GM12878 (cell line): ENCODE measurements around the gene GGACT. TPM values are rescaled to one million over a fixed set of nuclear protein-coding genes. Genes with fewer than 3 reads are reported as not detected.

ENCODE experiments used
- ATAC-seq: fragments of 200-7000 bp; cut with Tn5 transposase; 3 replicates; pipeline ENCODE4 v1.9.1; 2020; ENCODE audit warnings: mild to moderate bottlenecking, moderate library complexity
- BruUV-seq: library from RNA; stranded (reverse); fragments of 400-500 nt; replicated peaks from 2 replicates; lab custom pipeline; 2021; lab: Mats Ljungman, UMichigan
- CTCF ChIA-PET: fragments of 300-600 bp; sonication (Branson Sonifier 250); formaldehyde crosslinking; extraction: SDS; loops from one replicate; lab custom pipeline; 2021; ENCODE audit warnings: inconsistent platforms; lab: Yijun Ruan, JAX
- POLR2A ChIA-PET: fragments of 350-600 bp; formaldehyde crosslinking; extraction: SDS; loops from one replicate; lab custom pipeline; 2021; ENCODE audit warnings: inconsistent platforms; lab: Charles Lee
- RAD21 ChIA-PET: fragments of 300-600 bp; sonication (Branson Sonifier 250); formaldehyde crosslinking; loops from one replicate; lab custom pipeline; 2023; ENCODE audit warnings: antibody characterized with exemption; ENCODE audit not compliant: unreplicated experiment; lab: Charles Lee
- SMC1A ChIA-PET: fragments of 300-600 bp; sonication (Branson Sonifier 250); formaldehyde crosslinking; loops from one replicate; lab custom pipeline; 2023; ENCODE audit not compliant: unreplicated experiment, uncharacterized antibody; lab: Charles Lee
- DNase-seq: peaks from one replicate; pipeline ENCODE4 v3.0.0-alpha.2; 2011; ENCODE audit warnings: low read depth, low spot score
- FAIRE-seq: peaks from 3 replicates; lab custom pipeline; 2011; peaks lifted over from hg19 to GRCh38; lab: Jason Lieb, UNC
- H2AFZ ChIP-seq: 2 replicates; pipeline ENCODE4 v1.6.0; 2011; ENCODE audit warnings: low read depth, low read length, control low read depth; ENCODE audit not compliant: control insufficient read depth
- H3K27ac ChIP-seq: 2 replicates; pipeline ENCODE4 v1.5.1; 2011; ENCODE audit warnings: control low read depth; ENCODE audit not compliant: control insufficient read depth, insufficient read depth
- H3K27me3 ChIP-seq, 2 experiments: replicated peaks in 1 of 2; 2 replicates each; pipeline versions ENCODE4 v1.6.0 to v1.6.1; 2011; ENCODE audit warnings: low read length in 1 of 2; ENCODE audit not compliant: control insufficient read depth in 2 of 2, insufficient read depth in 2 of 2
- H3K36me3 ChIP-seq, 2 experiments: 2 replicates each; pipeline ENCODE4 v1.5.1; 2011; ENCODE audit warnings: low read length in 1 of 2; ENCODE audit not compliant: control insufficient read depth in 2 of 2, insufficient read depth in 2 of 2
- H3K4me1 ChIP-seq: 2 replicates; pipeline ENCODE4 v1.6.1; 2011; ENCODE audit warnings: mild to moderate bottlenecking, low read length, moderate library complexity, mixed read lengths; ENCODE audit not compliant: control insufficient read depth, insufficient read depth
- H3K4me2 ChIP-seq: 2 replicates; pipeline ENCODE4 v1.6.0; 2011; ENCODE audit warnings: control low read depth; ENCODE audit not compliant: control insufficient read depth, insufficient read depth
- H3K4me3 ChIP-seq: fragments of 200-600 bp; sonication (generic); 2 replicates; pipeline ENCODE4 v1.5.1; 2016
- H3K79me2 ChIP-seq: 2 replicates; pipeline ENCODE4 v1.6.0; 2011; ENCODE audit warnings: low read length; ENCODE audit not compliant: control insufficient read depth, insufficient read depth
- H3K9ac ChIP-seq: 2 replicates; pipeline ENCODE4 v1.8.0; 2011; ENCODE audit warnings: low read length, control low read depth, mixed read lengths; ENCODE audit not compliant: control insufficient read depth, insufficient read depth
- H3K9me3 ChIP-seq: replicated peaks from 3 replicates; pipeline ENCODE4 v1.5.1; 2011; ENCODE audit warnings: mild to moderate bottlenecking, low read length; ENCODE audit not compliant: control insufficient read depth, insufficient read depth
- H4K20me1 ChIP-seq: 2 replicates; pipeline ENCODE4 v1.6.0; 2011; ENCODE audit not compliant: control insufficient read depth, insufficient read depth
- BHLHE40 ChIP-seq, 2 experiments: fragments of 450-650 bp in 1 of 2; IDR thresholded peaks; 2 replicates each; pipeline ENCODE4 v1.6.1; 2011 to 2017; ENCODE audit warnings: low read depth in 2 of 2, borderline replicate concordance in 1 of 2, improper control_type of control experiment in 1 of 2, low read length in 1 of 2, mild to moderate bottlenecking in 1 of 2
- CBFB ChIP-seq: IDR thresholded peaks from 2 replicates; pipeline ENCODE4 v1.6.1; 2016; ENCODE audit warnings: antibody characterized with exemption, low read depth
- CHD1 ChIP-seq: IDR thresholded peaks from 2 replicates; pipeline ENCODE4 v1.6.1; 2012; ENCODE audit warnings: low read depth, low read length, improper control_type of control experiment
- DPF2 ChIP-seq: fragments of 450-650 bp; IDR thresholded peaks from 2 replicates; pipeline ENCODE4 v1.6.1; 2017; ENCODE audit warnings: mild to moderate bottlenecking
- IKZF1 ChIP-seq: fragments of 450-650 bp; conservative IDR thresholded peaks from 2 replicates; pipeline ENCODE4 v1.6.1; 2017; ENCODE audit warnings: antibody characterized with exemption, mild to moderate bottlenecking
- RUNX3 ChIP-seq: IDR thresholded peaks from 2 replicates; pipeline ENCODE4 v1.6.1; 2012; ENCODE audit warnings: low read length, inconsistent platforms
- WGBS: methylation state at CpG from one replicate; pipeline ENCODE4 v1.1.6; 2016; ENCODE audit warnings: low lambda C conversion rate; ENCODE audit not compliant: insufficient replicate concordance, insufficient coverage; ENCODE audit errors: missing lambda C conversion rate; 5-methylcytosine and 5-hydroxymethylcytosine counted together
- in situ Hi-C: fragments of 300-500 bp; cut with MboI; formaldehyde crosslinking; loops from 9 replicates; pipeline ENCODE4 v1.14.3; 2018; ENCODE audit warnings: mixed read lengths
- intact Hi-C: fragments of 100-400 bp; cut with micrococcal nuclease; formaldehyde crosslinking; loops from one replicate; pipeline ENCODE4 v1.14.2; 2022; ENCODE audit not compliant: unreplicated experiment
- polyA plus RNA-seq, 11 experiments: library from polyadenylated mRNA; depleted of rRNA in 4 of 11; unstranded in 6 of 11; stranded (reverse) in 5 of 11; fragments of >200 nt; fragmentation: Nextera tagmentation in 4 of 11; fragmentation: Illumina TruSeq in 1 of 11; extraction: Ambion mirVana in 4 of 11; extraction: Trizol in 1 of 11; gene quantifications; 1 replicate in 1 of 11; 2 replicates in 10 of 11; pipeline versions ENCODE4 v1.2.1 to v1.2.3, GENCODE V29; 2011 to 2016; ENCODE audit warnings: inconsistent platforms in 2 of 11, missing spikeins in 2 of 11, low read depth in 1 of 11
- total RNA-seq, 4 experiments: library from RNA; depleted of rRNA in 3 of 4; stranded (reverse); fragments of >200 nt in 3 of 4; fragmentation: Illumina TruSeq in 1 of 4; extraction: Trizol in 1 of 4; gene quantifications; 2 replicates each; pipeline versions ENCODE4 v1.2.1 to v1.2.3, GENCODE V29; 2013 to 2021

GGACT gene
- total and polyA plus RNA-seq, 10 of the 15 experiments (the other 5 are each of a cell fraction or from before 2014, with no cell fraction given): 0.61 to 8.8 (median 4.2) TPM

DNA sequence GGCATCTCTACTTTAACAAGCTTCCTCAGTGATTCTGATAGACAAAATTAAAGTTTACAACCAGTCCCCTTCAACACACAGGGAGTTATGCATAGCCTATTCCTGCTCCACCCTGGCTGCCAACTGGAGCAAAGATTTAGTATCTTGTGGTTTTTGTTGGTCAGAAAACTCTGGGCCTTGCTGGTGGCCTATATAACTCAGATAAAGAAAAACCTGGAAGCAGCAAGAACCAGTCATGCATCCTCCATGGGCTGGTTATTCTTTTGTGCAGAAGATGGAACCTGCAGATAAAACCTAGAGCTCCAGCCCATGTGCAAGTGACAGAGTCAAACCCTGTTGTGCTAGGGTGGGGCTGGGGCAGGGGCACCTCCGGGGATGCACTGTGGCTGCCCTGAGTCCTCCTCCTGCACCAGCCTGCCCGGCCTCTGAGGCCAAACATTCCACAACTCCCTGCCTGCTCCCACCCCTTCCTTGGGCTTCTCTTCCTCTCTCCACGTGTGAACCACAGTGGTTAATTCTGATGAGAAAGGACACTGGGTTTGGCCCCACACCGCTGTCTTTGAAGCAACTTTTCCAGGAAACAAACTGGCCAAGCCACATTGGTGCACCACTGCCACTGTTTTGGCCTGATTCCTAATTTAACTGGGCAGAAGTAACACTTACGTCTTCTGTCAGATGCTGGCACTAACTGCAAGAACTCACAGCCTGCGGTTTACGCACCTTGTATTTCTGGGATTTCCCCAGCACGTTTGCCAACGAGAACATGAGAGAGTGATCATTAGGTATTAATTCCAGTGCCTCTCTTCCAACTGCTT lies 23.3 kb upstream of the GGACT start:
- intact Hi-C loops: no loop called here
- ATAC-seq: no peak

More for the DNA sequence above, 23.3 kb upstream of the GGACT start:
- Histone ChIP-seq H3K9ac (no peak overlapping the region), H4K20me1 (no peaks in the 10 kb centered on the region), H2AFZ (peak overlapping the region; percentile 15), H3K4me3 (no peak overlapping the region), H3K27me3 (no peaks in the 10 kb centered on the region), H3K79me2 (no peaks in the 10 kb centered on the region), H3K9me3 (no peaks in the 10 kb centered on the region), H3K4me1 (peaks cover 29% of the 10 kb centered on the region), H3K4me2 (no peak overlapping the region; the same call in 1 of the 2 replicates), H3K27ac (no peak overlapping the region), H3K36me3 (peaks cover 0 to 3% of the 10 kb centered on the region in 2 experiments; a peak in 3 of 4 replicates)
- RAD21 ChIA-PET: no interaction called here
- no TSS peak for BruUV-seq
- in situ Hi-C loops: no loop called here
- POLR2A ChIA-PET: no interaction called here
- FAIRE-seq (no peak), DNase-seq (no peak)
- CTCF ChIA-PET: interaction anchor here (0.6 to 1.4 kb wide), 3 partner anchors 17 to 557 kb away, joined by 3 to 4 read pairs (median 3); no protein-coding TSS in a partner anchor
- SMC1A ChIA-PET: no interaction called here
- TF ChIP-seq BHLHE40 (IDR thresholded peaks at IDR 0.05; ENCODE audit: borderline replicate concordance in 1 of 2, low read depth in 2 of 2, low read length in 1 of 2) (peak in 1 of 2 experiments; percentile 48; a peak in 1 of 4 replicates), DPF2 (0 out of 2 replicates have a peak, but pooled peaks have one; percentile 27), RUNX3 (peak; percentile 83), IKZF1 (peak; percentile 33; the same call in 1 of the 2 replicates), CBFB (no peak), CHD1 (no peak)
- 94% methylated on average over 8 of the region's 9 CpGs for WGBS
